ENCODE measurements around the gene PPARA.

Gene PPARA

GRCh38 chr22:46146329-46146728, 4.0 kb upstream of the PPARA start:
- no peak for DNase-seq

- DNase-seq, result no peak
These were observed 3.3 kb upstream of the PPARA start for GRCh38 chr22:46147061-46147460.

DNA sequence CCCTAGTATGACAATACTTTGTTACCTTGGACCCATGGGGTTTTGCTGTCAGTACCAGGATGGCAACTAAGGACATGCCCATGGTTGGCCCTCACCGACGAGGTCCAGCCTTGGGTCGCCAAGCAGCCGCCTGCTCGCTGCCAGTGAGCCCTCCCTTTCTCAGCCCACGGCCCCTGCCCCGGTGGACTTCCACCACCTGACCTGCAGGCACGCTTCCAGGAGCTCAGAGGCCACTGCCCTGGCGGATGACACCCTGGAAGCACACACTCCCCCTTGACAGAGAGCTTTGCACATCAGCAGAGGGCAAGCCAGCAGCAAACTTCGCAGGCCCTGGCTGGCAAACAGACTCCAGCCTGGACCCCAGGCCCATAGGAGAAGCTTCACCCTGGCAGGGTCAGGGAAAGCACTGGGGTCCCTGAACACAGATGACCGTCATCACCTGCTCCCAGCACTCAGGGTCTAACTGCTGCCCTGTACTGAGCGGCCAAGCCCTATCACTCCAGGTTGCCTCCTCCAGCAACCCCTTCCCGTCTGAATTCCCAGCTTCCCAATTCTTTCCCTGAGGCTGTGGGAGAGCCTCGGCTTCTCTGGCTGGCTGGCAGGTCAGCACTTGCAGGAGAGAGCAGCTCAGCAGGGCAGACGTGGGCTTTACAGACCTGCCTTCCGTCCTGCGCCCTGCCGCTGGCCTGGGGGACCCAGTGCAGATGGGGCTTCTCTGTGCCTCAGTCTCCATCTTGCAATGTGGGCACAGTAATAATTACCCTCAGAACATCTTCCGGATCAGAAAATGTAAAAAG, 2.7 kb upstream of the PPARA start:
- DNase-seq, result no peak

DNA sequence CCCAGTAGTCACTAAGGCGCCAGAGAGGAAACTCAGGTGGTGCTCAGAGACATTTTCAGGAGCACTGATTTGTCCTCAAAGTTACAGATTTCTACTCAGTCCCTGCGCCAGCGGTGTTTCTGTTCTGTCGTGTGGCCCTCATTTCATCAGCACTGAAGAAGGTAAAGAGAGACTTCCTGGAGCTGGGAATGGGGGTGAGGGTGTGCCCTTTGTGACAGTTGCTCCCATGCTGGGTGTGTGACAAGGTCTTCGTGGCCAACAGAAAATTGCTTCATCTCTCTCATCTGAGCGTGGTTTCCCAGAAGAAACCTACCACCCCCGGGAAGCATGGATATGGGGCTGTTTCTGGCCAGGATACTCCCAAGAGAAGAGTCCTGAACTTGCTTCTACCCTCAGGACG, 2.0 kb upstream of the PPARA start:
- no peak for DNase-seq

GRCh38 chr22:46148816-46149511, 1.4 kb upstream of the PPARA start:
- DNase-seq, result no peak

DNA sequence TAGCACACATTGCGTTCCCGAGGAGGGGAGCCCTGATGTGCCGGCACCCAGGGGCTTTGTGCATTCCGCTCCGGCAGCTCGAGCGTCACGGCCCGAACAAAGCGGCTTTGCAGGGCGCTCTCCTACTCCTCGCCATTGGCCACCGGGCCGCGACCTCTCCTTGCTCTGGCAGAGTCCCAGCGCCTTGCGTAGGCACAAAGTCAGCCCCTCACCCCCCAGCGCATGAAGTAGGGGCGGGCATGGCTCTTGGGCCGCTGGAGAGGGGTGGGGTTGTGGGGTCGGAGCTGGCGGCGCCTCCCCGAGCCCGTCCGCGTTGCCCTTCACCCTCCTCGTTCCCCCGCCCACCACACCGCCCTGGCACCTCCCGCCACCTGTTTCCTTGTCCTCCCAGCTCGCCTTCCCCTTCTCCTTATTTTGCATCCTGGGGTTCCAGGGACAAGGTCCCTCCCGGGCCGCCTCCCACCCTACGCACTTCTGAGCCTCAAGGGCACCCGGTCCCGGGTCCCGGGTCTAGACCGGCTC, 753 bp upstream of the PPARA start:
- peak; percentile 20 for DNase-seq

DNA sequence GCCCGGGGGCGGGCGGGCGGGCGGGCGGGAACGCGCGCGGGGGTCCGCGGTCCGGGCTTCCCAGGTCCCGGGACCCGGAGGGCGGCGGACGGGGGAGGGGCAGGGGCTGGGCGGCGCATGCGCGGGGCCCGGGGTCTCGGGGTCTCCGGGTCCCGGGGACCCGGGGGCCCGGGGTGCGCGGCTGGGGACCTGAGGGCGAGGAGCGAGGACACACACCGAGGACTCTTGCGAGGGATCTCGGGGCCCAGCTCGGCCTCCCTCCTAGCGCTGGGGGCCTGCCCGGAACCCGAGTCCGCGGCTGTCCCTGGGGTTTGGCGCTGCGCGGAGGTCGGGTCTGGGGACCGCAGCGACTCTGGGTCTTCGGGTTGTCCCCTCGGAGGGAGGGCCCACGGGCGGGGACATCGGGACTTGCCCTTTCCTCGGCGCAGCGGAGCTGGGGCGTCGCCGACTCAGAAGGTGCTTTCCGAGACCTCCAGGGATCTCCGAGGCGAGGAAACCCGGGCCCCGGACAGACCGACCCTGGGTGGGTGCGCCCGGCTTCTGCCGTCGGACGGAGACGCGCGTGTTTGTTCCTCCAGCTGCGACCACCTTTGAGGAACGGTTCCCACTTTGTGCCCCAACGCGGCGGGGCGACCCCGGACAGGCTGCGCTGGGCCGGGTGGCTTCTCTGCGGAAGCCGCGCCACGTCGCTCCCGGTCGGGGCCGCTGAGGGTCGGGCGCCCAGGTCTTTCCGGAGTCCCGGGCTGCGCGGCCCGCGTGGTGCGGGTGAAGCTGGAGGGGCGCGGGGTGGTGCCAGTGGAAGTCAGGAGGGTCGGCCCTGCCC, 540 bp downstream of the PPARA start:
- no peak for DNase-seq

DNA sequence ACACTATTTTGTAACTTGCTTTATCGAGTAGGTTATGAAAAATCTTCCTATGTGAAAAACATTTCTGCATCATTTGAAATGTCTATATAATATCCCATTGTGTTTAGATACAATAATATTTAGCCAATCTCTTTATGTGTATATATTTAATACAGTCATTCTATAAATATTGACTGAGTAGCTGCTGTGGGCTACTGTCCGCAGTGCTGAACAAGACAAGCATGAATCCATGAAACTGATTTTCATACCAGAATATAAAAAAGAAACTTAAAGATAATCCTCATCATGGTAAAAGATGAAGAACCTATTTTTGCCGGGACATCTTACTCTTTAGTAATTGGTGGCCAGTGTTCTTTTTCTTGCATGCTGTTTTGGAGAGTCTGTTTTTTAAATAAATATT, 3.6 kb downstream of the PPARA start:
- no peak for DNase-seq

DNA sequence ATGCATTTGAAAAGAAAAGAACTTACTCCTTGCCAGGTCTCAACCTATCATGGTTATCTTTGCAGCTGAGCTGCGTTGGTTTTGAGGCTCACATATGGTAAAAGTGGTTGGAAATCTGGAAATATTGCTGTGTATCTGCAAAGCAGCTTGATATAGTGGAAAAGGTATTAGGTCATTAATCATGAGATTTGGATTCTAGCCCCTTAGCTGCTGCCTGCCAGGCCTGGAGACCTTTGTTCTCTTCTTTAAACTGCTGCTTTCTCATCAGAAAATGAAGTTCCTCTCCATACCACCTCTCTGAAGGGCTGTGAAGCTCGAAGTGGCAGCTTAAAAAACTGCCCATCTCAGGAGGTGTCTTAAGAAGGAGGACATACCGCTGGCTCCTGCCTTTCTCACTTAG, 5.7 kb downstream of the PPARA start:
- DNase-seq, result no peak

DNA sequence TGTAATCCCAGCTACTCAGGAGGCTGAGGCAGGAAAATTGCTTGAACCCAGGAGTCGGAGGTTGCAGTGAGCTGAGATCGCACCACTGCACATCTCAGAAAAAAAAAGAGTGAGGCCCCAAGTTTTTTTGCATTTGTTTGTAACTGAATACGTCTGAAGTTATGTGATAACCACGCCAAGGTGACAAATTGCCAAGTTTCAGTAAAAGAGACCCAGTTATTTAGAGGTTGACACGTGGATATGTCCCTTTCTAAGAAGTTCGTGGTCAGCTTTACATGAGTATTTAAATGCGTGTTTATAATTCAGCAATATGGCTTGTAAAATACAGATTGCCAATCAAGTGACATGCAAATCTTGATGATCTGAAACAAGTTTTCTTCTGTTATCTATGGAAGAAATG, 8.0 kb downstream of the PPARA start:
- no peak for DNase-seq

GRCh38 chr22:46159212-46159611, 8.9 kb downstream of the PPARA start:
- DNase-seq, result no peak

- DNase-seq, result no peak
These were observed 9.5 kb downstream of the PPARA start for GRCh38 chr22:46159777-46160176.

GRCh38 chr22:46162285-46162684, 12.0 kb downstream of the PPARA start:
- DNase-seq, result peak; percentile 68

DNA sequence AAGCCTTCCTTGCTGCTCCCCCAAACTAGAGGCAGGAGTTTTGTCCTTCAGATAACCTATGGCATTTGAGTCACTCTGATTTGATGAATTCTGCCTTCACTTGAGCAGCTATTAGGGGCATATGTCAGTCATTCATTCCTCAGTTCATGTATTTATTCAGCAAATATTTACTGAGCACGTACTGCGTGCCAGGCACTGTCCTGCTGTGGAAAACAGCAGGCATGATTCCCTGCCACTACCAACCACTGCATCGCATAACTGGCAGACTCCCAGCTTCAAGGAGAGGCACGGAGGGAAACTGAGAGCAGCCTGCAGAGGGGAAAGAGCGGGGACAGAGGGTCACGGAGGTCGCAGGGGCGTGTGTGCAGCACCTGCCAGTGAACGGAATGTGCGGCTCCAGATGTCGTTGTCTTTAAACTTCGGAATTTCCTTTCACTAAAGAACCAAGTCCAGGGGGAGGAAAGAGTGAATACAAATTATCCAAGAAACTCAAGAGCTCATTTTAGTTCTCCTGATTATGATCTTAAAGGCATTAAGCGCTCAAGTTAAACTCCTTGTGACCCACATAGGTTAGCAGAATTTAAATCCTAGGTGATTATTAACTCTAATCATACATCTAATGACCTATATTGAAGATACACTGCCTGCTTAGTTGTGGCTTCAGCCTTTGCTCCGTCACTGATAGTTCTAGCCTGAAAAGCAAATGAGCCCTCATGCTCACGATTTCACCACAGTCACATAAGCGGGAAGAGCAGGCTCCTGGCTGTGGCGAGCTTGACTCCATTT, 12.6 kb downstream of the PPARA start:
- no peak for DNase-seq

DNA sequence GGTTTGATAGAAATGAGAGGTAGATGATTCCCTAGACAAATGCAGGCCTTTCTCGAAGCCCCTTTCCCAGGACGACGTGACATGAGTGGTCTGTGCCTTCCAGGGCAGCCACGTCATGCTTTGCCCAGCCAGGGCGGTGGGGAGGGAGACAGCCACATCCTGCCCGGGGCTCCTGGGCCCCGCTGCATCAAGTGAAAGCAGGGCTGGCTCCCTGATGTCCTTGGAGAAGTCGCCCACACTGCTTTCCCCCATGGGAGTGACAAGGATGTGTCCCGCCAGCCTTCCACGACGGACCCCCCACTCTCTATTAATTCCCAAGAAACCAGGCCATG, 13.2 kb downstream of the PPARA start:
- no peak for DNase-seq

GRCh38 chr22:46165977-46166376, 15.7 kb downstream of the PPARA start:
- no peak for DNase-seq

GRCh38 chr22:46169628-46170027, 19.3 kb downstream of the PPARA start:
- no peak for DNase-seq

DNA sequence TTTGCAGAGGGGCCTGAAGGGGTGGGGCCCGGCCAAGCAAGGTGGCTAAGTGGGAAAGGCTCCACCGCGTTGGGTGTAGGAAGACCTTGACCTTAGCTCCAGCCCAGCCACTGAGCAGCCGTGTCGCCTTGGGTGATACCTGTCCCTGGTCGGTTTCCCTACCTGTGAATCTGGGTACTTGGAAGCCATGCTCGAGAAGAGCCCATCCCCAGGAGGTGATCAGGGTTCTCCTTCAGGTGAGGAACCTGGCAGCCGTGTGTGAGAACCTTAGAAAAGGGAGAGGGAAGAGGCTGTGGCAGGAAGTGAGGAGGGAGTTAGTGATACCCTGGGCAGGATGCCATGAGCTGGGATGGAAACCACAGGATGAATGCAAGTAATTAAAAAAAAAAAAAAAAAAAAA, 21.6 kb downstream of the PPARA start:
- DNase-seq, result no peak

DNA sequence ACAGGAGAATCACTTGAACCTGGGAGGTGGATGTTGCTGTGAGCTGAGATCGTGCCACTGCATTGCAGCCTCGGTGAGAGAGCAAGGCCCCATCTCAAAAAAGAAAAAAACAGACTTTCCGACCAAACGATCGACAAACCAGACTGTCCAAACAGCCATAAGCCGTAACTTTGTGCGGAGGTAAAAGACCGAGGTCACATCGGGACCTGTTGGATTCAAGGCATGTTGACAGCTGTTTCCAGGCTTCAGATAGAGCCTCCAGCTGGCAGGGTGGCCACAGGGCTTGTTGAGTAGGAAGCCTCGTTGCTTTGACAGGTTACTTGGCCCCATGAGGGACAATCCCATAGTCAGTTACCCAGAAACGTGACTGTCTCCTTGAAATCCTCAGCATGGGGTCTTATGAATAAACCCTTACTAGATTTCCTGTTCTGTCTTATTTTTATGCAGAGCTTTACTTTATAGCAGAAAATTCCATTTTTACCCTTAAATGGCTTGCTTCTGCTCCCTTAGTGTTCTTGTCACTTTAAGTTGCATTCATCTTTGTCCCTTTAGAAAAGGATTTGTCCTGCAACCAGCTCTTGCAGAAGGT, 22.3 kb downstream of the PPARA start:
- no peak for DNase-seq

- no peak for DNase-seq
These were observed 22.8 kb downstream of the PPARA start for GRCh38 chr22:46173152-46173551.

DNA sequence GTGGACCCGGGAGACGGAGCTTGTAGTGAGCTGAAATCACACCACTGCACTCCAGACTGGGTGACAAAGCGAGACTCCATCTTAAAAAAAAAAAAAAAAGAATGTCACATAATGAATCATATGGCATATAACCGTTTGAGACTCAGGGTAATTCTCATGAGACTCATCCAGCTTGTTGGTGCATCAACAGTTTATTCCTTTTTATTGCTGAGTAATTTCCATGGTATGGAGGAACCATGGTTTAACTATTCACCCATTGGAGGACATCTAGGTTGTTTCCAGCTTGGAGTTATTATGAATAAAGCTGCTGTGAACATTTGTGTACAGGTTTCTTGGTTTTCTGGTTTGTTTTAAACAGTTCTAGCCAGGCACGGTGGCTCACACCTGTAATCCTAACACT, 25.3 kb downstream of the PPARA start:
- DNase-seq, result no peak

GRCh38 chr22:46176508-46177003, 26.2 kb downstream of the PPARA start:
- no peak for DNase-seq

Data from NCI-H510A treated with DMSO at 0.1 percent for 48 hours (cell line).